ENCODE measurements around the gene ZNF699. TPM values are rescaled to one million over a fixed set of nuclear protein-coding genes. Genes with fewer than 3 reads are reported as not detected.
A peak's percentile ranks its signal among the peaks of the same experiment; 100 is the strongest.

ZNF699 gene
- total and polyA plus RNA-seq, 2 of the 13 experiments (the other 11 are each of a cell fraction or from before 2014, with no cell fraction given) = 0.33 to 2.2 TPM

DNA sequence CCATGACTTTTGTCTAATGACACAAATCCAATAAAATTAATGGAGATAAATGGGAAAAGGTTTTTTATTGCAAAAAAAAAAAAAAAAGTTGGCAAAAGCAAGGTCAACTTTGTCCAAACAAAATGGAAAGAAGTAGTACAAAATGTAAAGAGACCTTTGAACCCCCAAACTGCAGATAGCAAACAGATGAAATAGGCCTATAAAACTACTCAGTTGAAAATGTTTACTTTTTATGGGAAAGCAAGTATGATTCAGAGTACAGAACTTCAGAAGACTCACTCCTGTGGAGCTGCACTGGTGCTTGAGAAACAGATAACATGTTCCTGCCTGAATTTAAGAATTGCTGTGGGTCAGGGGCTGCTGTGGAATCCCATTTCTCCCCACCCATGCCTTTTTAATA is 43.4 kb upstream of the ZNF699 start (continued):
- TF ChIP-seq, protein P1, sequence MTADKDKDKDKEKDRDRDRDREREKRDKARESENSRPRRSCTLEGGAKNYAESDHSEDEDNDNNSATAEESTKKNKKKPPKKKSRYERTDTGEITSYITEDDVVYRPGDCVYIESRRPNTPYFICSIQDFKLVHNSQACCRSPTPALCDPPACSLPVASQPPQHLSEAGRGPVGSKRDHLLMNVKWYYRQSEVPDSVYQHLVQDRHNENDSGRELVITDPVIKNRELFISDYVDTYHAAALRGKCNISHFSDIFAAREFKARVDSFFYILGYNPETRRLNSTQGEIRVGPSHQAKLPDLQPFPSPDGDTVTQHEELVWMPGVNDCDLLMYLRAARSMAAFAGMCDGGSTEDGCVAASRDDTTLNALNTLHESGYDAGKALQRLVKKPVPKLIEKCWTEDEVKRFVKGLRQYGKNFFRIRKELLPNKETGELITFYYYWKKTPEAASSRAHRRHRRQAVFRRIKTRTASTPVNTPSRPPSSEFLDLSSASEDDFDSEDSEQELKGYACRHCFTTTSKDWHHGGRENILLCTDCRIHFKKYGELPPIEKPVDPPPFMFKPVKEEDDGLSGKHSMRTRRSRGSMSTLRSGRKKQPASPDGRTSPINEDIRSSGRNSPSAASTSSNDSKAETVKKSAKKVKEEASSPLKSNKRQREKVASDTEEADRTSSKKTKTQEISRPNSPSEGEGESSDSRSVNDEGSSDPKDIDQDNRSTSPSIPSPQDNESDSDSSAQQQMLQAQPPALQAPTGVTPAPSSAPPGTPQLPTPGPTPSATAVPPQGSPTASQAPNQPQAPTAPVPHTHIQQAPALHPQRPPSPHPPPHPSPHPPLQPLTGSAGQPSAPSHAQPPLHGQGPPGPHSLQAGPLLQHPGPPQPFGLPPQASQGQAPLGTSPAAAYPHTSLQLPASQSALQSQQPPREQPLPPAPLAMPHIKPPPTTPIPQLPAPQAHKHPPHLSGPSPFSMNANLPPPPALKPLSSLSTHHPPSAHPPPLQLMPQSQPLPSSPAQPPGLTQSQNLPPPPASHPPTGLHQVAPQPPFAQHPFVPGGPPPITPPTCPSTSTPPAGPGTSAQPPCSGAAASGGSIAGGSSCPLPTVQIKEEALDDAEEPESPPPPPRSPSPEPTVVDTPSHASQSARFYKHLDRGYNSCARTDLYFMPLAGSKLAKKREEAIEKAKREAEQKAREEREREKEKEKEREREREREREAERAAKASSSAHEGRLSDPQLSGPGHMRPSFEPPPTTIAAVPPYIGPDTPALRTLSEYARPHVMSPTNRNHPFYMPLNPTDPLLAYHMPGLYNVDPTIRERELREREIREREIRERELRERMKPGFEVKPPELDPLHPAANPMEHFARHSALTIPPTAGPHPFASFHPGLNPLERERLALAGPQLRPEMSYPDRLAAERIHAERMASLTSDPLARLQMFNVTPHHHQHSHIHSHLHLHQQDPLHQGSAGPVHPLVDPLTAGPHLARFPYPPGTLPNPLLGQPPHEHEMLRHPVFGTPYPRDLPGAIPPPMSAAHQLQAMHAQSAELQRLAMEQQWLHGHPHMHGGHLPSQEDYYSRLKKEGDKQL (CRISPR knock-in tag; IDR thresholded peaks at IDR 0.05; ENCODE audit: low read depth) = no peak
- TF ChIP-seq, protein P2, sequence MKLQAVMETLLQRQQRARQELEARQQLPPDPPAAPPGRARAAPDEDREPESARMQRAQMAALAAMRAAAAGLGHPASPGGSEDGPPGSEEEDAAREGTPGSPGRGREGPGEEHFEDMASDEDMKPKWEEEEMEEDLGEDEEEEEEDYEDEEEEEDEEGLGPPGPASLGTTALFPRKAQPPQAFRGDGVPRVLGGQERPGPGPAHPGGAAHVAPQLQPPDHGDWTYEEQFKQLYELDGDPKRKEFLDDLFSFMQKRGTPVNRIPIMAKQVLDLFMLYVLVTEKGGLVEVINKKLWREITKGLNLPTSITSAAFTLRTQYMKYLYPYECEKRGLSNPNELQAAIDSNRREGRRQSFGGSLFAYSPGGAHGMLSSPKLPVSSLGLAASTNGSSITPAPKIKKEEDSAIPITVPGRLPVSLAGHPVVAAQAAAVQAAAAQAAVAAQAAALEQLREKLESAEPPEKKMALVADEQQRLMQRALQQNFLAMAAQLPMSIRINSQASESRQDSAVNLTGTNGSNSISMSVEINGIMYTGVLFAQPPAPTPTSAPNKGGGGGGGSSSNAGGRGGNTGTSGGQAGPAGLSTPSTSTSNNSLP (IDR thresholded peaks at IDR 0.05; ENCODE audit: low read depth, low read length) = peak; percentile 61; the same call in 1 of the 2 replicates
- TF ChIP-seq MTA3 (CRISPR knock-in tag; IDR thresholded peaks at IDR 0.05) (no peak), RBAK (CRISPR knock-in tag; IDR thresholded peaks at IDR 0.05) (no peak), SOX13 (IDR thresholded peaks at IDR 0.05) (no peak), SOX13 (CRISPR knock-in tag; conservative IDR thresholded peaks at IDR 0.05 in 1 of 2, IDR thresholded peaks at IDR 0.05 in 1 of 2) (no peak), ZBTB20 (CRISPR knock-in tag; IDR thresholded peaks at IDR 0.05; ENCODE audit: borderline replicate concordance, low read depth) (peak; percentile 77; the same call in 1 of the 2 replicates), FOSL2 (CRISPR knock-in tag; IDR thresholded peaks at IDR 0.05) (peak; percentile 50; the same call in 1 of the 2 replicates), GATAD2A (CRISPR knock-in tag; IDR thresholded peaks at IDR 0.05) (0 out of 2 replicates have a peak, but pooled peaks have one; percentile 23)
- TF ChIP-seq, protein P3, sequence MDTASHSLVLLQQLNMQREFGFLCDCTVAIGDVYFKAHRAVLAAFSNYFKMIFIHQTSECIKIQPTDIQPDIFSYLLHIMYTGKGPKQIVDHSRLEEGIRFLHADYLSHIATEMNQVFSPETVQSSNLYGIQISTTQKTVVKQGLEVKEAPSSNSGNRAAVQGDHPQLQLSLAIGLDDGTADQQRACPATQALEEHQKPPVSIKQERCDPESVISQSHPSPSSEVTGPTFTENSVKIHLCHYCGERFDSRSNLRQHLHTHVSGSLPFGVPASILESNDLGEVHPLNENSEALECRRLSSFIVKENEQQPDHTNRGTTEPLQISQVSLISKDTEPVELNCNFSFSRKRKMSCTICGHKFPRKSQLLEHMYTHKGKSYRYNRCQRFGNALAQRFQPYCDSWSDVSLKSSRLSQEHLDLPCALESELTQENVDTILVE (CRISPR knock-in tag; IDR thresholded peaks at IDR 0.05) = no peak
- TF ChIP-seq, protein P4, sequence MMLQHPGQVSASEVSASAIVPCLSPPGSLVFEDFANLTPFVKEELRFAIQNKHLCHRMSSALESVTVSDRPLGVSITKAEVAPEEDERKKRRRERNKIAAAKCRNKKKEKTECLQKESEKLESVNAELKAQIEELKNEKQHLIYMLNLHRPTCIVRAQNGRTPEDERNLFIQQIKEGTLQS (CRISPR knock-in tag; IDR thresholded peaks at IDR 0.05) = no peak
- TF ChIP-seq, protein P5, sequence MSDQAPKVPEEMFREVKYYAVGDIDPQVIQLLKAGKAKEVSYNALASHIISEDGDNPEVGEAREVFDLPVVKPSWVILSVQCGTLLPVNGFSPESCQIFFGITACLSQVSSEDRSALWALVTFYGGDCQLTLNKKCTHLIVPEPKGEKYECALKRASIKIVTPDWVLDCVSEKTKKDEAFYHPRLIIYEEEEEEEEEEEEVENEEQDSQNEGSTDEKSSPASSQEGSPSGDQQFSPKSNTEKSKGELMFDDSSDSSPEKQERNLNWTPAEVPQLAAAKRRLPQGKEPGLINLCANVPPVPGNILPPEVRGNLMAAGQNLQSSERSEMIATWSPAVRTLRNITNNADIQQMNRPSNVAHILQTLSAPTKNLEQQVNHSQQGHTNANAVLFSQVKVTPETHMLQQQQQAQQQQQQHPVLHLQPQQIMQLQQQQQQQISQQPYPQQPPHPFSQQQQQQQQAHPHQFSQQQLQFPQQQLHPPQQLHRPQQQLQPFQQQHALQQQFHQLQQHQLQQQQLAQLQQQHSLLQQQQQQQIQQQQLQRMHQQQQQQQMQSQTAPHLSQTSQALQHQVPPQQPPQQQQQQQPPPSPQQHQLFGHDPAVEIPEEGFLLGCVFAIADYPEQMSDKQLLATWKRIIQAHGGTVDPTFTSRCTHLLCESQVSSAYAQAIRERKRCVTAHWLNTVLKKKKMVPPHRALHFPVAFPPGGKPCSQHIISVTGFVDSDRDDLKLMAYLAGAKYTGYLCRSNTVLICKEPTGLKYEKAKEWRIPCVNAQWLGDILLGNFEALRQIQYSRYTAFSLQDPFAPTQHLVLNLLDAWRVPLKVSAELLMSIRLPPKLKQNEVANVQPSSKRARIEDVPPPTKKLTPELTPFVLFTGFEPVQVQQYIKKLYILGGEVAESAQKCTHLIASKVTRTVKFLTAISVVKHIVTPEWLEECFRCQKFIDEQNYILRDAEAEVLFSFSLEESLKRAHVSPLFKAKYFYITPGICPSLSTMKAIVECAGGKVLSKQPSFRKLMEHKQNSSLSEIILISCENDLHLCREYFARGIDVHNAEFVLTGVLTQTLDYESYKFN (CRISPR knock-in tag; conservative IDR thresholded peaks at IDR 0.05) = peak; percentile 70
- TF ChIP-seq, protein P6, sequence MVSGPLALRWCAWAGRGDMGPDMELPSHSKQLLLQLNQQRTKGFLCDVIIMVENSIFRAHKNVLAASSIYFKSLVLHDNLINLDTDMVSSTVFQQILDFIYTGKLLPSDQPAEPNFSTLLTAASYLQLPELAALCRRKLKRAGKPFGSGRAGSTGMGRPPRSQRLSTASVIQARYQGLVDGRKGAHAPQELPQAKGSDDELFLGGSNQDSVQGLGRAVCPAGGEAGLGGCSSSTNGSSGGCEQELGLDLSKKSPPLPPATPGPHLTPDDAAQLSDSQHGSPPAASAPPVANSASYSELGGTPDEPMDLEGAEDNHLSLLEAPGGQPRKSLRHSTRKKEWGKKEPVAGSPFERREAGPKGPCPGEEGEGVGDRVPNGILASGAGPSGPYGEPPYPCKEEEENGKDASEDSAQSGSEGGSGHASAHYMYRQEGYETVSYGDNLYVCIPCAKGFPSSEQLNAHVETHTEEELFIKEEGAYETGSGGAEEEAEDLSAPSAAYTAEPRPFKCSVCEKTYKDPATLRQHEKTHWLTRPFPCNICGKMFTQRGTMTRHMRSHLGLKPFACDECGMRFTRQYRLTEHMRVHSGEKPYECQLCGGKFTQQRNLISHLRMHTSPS (CRISPR knock-in tag; IDR thresholded peaks at IDR 0.05; ENCODE audit: low read depth) = no peak
